ENCODE measurements around the gene TUBB1.

The TUBB1 gene

DNA sequence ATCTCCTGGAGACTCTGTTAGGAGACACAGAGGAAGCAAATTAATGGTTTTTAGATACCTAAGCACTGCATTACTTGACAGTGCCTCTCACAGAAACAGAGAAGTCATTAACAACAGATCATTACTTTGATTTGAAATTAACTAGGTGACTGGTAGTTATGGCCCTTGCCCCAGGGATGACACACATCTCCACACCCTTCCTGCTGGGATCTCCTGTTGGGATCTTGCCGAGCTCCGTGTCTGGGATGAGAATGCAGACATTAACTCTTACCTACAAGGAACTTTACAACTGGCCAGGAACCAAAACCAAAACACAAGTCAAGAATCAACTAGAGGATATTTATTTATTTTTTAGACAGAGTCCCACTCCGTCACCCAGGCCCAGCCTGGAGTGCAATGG, 25.6 kb downstream of the TUBB1 start:
- H3K27ac ChIP-seq: no peak overlapping the region

GRCh38 chr20:59046862-59047261, 27.6 kb downstream of the TUBB1 start:
- peaks cover 6% of the 10 kb centered on the region; the same call in 1 of the 2 replicates for H4K20me1 ChIP-seq
- H3K36me3 ChIP-seq: no peaks in the 10 kb centered on the region
- no peak overlapping the region for H3K4me2 ChIP-seq
- H3K9me3 ChIP-seq: no peaks in the 10 kb centered on the region
- H3K4me3 ChIP-seq: no peak overlapping the region
- no peaks in the 10 kb centered on the region for H3K27me3 ChIP-seq
- H3K9ac ChIP-seq: no peak overlapping the region
- no peak overlapping the region for H3K27ac ChIP-seq
- TF ChIP-seq Cebpa-rat (IDR thresholded peaks at IDR 0.05): no peak
- H3K4me1 ChIP-seq: peaks cover 31% of the 10 kb centered on the region

More for the DNA sequence above, 25.6 kb downstream of the TUBB1 start:
- H3K4me3 ChIP-seq: no peak overlapping the region
- H3K9ac ChIP-seq: no peak overlapping the region
- H4K20me1 ChIP-seq: peaks cover 26% of the 10 kb centered on the region
- no peak for TF ChIP-seq Cebpa-rat (IDR thresholded peaks at IDR 0.05)
- peaks cover 16% of the 10 kb centered on the region for H3K36me3 ChIP-seq
- peaks cover 52% of the 10 kb centered on the region for H3K4me1 ChIP-seq
- H3K27me3 ChIP-seq: no peaks in the 10 kb centered on the region
- no peak overlapping the region for H3K4me2 ChIP-seq
- H3K9me3 ChIP-seq: no peaks in the 10 kb centered on the region

- H3K4me3 ChIP-seq: no peak overlapping the region
Observed at GRCh38 chr20:59047938-59048680, 28.9 kb downstream of the TUBB1 start.

GRCh38 chr20:59048681-59049030, 29.4 kb downstream of the TUBB1 start:
- H3K4me3 ChIP-seq: no peak overlapping the region
- H3K4me2 ChIP-seq: no peak overlapping the region
- peaks cover 22% of the 10 kb centered on the region for H3K4me1 ChIP-seq
- H4K20me1 ChIP-seq: no peaks in the 10 kb centered on the region
- no peaks in the 10 kb centered on the region for H3K36me3 ChIP-seq
- H3K27me3 ChIP-seq: no peaks in the 10 kb centered on the region
- TF ChIP-seq Cebpa-rat (IDR thresholded peaks at IDR 0.05): no peak
- H3K27ac ChIP-seq: no peak overlapping the region
- no peaks in the 10 kb centered on the region for H3K9me3 ChIP-seq
- no peak overlapping the region for H3K9ac ChIP-seq

More at GRCh38 chr20:59047938-59048680, 28.9 kb downstream of the TUBB1 start:
- no peaks in the 10 kb centered on the region for H3K36me3 ChIP-seq
- no peaks in the 10 kb centered on the region for H4K20me1 ChIP-seq
- no peaks in the 10 kb centered on the region for H3K9me3 ChIP-seq
- no peak for TF ChIP-seq Cebpa-rat (IDR thresholded peaks at IDR 0.05)
- no peak overlapping the region for H3K9ac ChIP-seq
- peaks cover 28% of the 10 kb centered on the region for H3K4me1 ChIP-seq
- no peak overlapping the region for H3K4me2 ChIP-seq
- H3K27ac ChIP-seq: no peak overlapping the region
- H3K27me3 ChIP-seq: no peaks in the 10 kb centered on the region

DNA sequence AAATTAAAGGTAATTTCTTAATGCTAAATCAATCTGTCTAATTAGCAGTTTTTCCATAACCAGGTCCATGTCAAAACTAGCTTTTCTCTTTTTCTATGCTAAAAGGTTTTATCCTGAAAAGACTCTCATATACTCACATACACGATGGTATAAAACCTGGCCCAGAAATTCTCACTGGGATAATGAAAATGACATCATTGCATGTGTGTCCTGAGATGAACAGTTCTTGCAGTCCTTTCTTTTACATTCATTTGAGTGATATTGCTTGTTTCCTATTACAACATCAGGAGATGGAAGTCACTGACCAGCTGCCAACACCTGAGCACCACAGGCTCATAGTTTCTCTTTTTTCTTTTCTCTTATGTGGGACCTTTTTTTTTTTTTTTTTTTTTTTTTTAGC, 31.2 kb downstream of the TUBB1 start:
- H3K4me1 ChIP-seq: peaks cover 12% of the 10 kb centered on the region; the same call in 1 of the 2 replicates
- no peaks in the 10 kb centered on the region for H3K36me3 ChIP-seq
- H3K9me3 ChIP-seq: no peaks in the 10 kb centered on the region
- TF ChIP-seq Cebpa-rat (IDR thresholded peaks at IDR 0.05): no peak
- no peak overlapping the region for H3K4me2 ChIP-seq
- no peak overlapping the region for H3K9ac ChIP-seq
- no peak overlapping the region for H3K4me3 ChIP-seq
- no peaks in the 10 kb centered on the region for H3K27me3 ChIP-seq
- no peak overlapping the region for H3K27ac ChIP-seq
- no peaks in the 10 kb centered on the region for H4K20me1 ChIP-seq

GRCh38 chr20:59051666-59052185, 32.5 kb downstream of the TUBB1 start:
- Histone ChIP-seq H3K36me3 (no peaks in the 10 kb centered on the region), H3K4me1 (peaks cover 12% of the 10 kb centered on the region; the same call in 1 of the 2 replicates), H3K9ac (no peak overlapping the region), H3K4me3 (no peak overlapping the region), H3K4me2 (no peak overlapping the region), H4K20me1 (no peaks in the 10 kb centered on the region), H3K9me3 (no peaks in the 10 kb centered on the region), H3K27ac (no peak overlapping the region), H3K27me3 (no peaks in the 10 kb centered on the region)
- no peak for TF ChIP-seq Cebpa-rat (IDR thresholded peaks at IDR 0.05)

GRCh38 chr20:59055302-59055701, 36.1 kb downstream of the TUBB1 start:
- H3K9ac ChIP-seq: no peak overlapping the region
- no peak overlapping the region for H3K27ac ChIP-seq
- TF ChIP-seq Cebpa-rat (IDR thresholded peaks at IDR 0.05): no peak
- no peaks in the 10 kb centered on the region for H3K36me3 ChIP-seq
- H3K4me2 ChIP-seq: no peak overlapping the region
- H3K4me1 ChIP-seq: no peaks in the 10 kb centered on the region
- 0 out of 2 replicates have a peak, but pooled peaks cover 5% of the 10 kb centered on the region for H3K9me3 ChIP-seq
- H3K4me3 ChIP-seq: no peak overlapping the region
- no peaks in the 10 kb centered on the region for H3K27me3 ChIP-seq
- no peaks in the 10 kb centered on the region for H4K20me1 ChIP-seq

GRCh38 chr20:59062081-59062480, 42.9 kb downstream of the TUBB1 start:
- Histone ChIP-seq H3K4me2 (no peak overlapping the region), H3K27ac (no peak overlapping the region), H3K27me3 (no peaks in the 10 kb centered on the region), H3K36me3 (no peaks in the 10 kb centered on the region), H3K4me3 (no peak overlapping the region), H3K4me1 (no peaks in the 10 kb centered on the region), H4K20me1 (no peaks in the 10 kb centered on the region), H3K9ac (no peak overlapping the region), H3K9me3 (0 out of 2 replicates have a peak, but pooled peaks cover 5% of the 10 kb centered on the region)
- TF ChIP-seq Cebpa-rat (IDR thresholded peaks at IDR 0.05): no peak

GRCh38 chr20:59063358-59064213, 44.4 kb downstream of the TUBB1 start:
- no peaks in the 10 kb centered on the region for H3K4me1 ChIP-seq
- H4K20me1 ChIP-seq: no peaks in the 10 kb centered on the region
- no peak overlapping the region for H3K4me3 ChIP-seq
- H3K27ac ChIP-seq: no peak overlapping the region
- no peak overlapping the region for H3K4me2 ChIP-seq
- no peaks in the 10 kb centered on the region for H3K27me3 ChIP-seq
- no peaks in the 10 kb centered on the region for H3K36me3 ChIP-seq
- TF ChIP-seq Cebpa-rat (IDR thresholded peaks at IDR 0.05): no peak
- H3K9ac ChIP-seq: no peak overlapping the region
- H3K9me3 ChIP-seq: no peaks in the 10 kb centered on the region

DNA sequence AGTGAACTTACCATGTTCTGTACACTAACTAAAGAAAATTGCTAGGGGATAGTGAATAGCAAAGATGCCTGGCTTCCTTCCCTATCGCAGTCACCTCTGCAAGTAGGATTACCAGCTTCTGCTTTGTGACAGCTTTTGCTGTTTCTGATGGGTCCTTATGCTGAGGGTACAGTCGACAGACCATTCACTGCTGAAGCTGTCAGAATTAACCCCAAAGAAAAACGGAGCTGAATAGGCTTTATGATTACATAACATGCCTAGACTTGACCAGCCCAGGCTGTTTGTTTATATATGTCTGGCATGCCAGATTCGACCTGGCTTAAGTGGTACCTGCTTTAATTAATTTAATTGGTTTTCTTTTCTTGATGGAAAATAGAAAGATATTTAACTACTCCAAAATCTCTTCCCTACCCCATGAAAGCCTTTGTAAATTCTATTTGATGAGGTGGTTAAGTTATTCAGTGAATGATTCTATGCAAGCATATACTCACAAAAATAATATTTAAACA, 45.0 kb downstream of the TUBB1 start:
- Histone ChIP-seq H3K36me3 (no peaks in the 10 kb centered on the region), H3K27ac (no peak overlapping the region), H3K9me3 (no peaks in the 10 kb centered on the region), H3K4me3 (no peak overlapping the region), H3K27me3 (no peaks in the 10 kb centered on the region), H3K4me1 (no peaks in the 10 kb centered on the region), H3K9ac (no peak overlapping the region), H4K20me1 (no peaks in the 10 kb centered on the region), H3K4me2 (no peak overlapping the region)
- TF ChIP-seq Cebpa-rat (IDR thresholded peaks at IDR 0.05): no peak

All from BLaER1 (cell line).